Measurements from ENCODE around the gene AQP9. TPM values are rescaled to one million over a fixed set of nuclear protein-coding genes. Genes with fewer than 3 reads are reported as not detected.

The AQP9 gene
- polyA plus RNA-seq, 2 of the 4 experiments (the other 2 are of a cell fraction) = not detected

DNA sequence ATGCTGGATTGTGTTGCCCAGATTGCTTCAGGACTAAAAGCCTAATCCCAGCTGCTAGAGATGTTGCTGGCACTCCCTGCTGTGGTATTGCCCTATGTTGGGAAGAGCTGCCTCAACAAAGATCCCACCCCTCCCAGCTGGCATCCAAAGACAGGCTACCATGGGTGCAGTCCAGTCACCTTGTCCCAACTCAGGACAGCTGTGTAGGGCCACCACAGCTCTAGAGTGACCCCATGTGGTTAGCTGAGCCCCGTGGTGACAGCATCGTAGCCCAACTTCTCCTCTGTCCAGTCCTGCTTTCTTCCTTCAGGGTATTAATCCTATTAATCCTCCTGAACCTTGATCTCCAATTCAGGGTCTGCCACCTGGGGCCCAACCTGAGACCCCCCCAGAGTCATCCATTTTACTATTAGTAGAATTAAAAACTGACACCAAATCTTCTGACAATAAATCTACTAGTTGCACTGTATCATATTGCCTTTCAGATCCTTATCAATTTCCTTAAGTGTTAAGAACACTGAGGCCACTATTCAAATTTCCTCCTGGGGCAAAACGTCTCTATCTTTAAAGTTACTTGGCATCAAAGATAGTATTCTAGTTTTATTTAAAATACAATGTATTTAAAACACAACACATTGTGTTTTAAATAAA lies 83.5 kb downstream of the AQP9 start:
- no peak overlapping the region for H3K27ac ChIP-seq
- 2% methylated on average over 3 of the region's 3 CpGs for WGBS (ENCODE audit: missing lambda C conversion rate)
- H3K4me1 ChIP-seq = no peaks in the 10 kb centered on the region
- POLR2A ChIA-PET = no interaction called here
- no peak overlapping the region for H3K4me2 ChIP-seq
- no peak for FAIRE-seq
- peak; percentile 93 to 97 for ATAC-seq
- peak; percentile 53 to 72 for DNase-seq (ENCODE audit: low read depth in 1 of 2, low spot score in 1 of 2)
- peaks cover 8% of the 10 kb centered on the region; the same call in 1 of the 3 replicates for H3K9me3 ChIP-seq
- H3K4me3 ChIP-seq = no peak overlapping the region
- TF ChIP-seq KDM1A (IDR thresholded peaks at IDR 0.05; ENCODE audit: low read depth) (no peak), EHF (CRISPR knock-in tag; IDR thresholded peaks at IDR 0.05) (no peak), CTCF (IDR thresholded peaks at IDR 0.05) (peak; percentile 55), RAD21 (conservative IDR thresholded peaks at IDR 0.05 in 1 of 2, IDR thresholded peaks at IDR 0.05 in 1 of 2) (peak; percentile 58 to 76; a peak in 4 of 5 replicates), HOXA7 (CRISPR knock-in tag; IDR thresholded peaks at IDR 0.05) (no peak), ZNF302 (CRISPR knock-in tag; IDR thresholded peaks at IDR 0.05) (no peak), NPAS2 (CRISPR knock-in tag; IDR thresholded peaks at IDR 0.05; ENCODE audit: borderline replicate concordance) (no peak), SMC3 (IDR thresholded peaks at IDR 0.05) (peak; percentile 29; the same call in 1 of the 3 replicates)
- CTCF ChIA-PET = interaction anchor here (0.6 to 4.3 kb wide), 10 partner anchors 10 to 1307 kb away, joined by 3 to 40 read pairs (median 4); no protein-coding TSS in a partner anchor

DNA sequence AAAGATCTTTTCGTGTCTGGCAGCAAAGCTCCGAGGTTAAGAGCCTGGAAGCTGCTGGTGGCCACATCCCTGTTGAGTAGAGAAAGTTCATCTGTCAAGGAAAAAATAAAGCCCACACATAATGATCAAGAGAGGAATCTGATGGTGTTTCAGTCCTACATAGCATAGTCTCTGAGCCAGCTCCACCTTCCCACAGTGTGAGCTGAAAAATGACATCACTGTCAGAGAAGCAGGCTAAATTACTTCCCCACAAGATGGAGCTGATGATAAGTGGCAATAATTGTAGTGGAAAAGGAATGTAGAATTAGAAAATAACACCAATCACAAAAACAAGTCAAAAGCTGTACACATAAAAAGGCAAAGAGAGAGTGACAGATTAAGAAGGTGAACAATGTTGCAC lies 84.5 kb downstream of the AQP9 start:
- ATAC-seq (0 out of 6 replicates have a peak, but pooled peaks of 1 of the 2 experiments have one; percentile 45), FAIRE-seq (no peak)
- H3K4me1 ChIP-seq = no peaks in the 10 kb centered on the region

DNA sequence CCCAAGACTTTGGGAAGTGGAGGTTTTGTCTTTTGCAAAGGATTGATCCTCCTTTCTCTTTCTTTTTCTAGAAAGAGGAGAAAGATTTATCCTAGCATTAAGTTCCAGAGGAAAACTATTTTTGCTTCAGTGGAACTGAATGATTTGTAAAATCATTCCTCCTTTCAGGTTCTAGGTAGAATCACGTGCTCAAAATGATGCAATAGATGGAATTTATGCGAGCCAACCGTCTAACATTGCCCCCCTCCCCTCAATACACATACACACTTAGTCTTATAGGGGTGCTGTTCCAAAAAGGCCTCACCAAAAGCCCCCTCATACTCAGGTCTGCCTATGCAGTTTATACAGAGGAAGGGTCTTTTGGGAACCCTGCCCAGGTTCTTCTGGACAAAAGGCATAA lies 85.3 kb downstream of the AQP9 start:
- DNase-seq (ENCODE audit: low read depth in 1 of 2, low spot score in 1 of 2) (no peak), ATAC-seq (no peak), FAIRE-seq (no peak)
- WGBS (ENCODE audit: missing lambda C conversion rate) = 65% methylated on average over 3 of the region's 3 CpGs
- H3K4me2 ChIP-seq = no peak overlapping the region
- CTCF ChIA-PET = interaction anchor here (0.6 to 4.3 kb wide), 9 partner anchors 8 to 1306 kb away, joined by 3 to 40 read pairs (median 4); no protein-coding TSS in a partner anchor
- no peak for TF ChIP-seq HOXB13 (CRISPR knock-in tag; IDR thresholded peaks at IDR 0.05; ENCODE audit: low read depth)
- TF ChIP-seq EP300 (IDR thresholded peaks at IDR 0.05) = no peak
- no peak for TF ChIP-seq PBX3 (IDR thresholded peaks at IDR 0.05)
- no peak overlapping the region for H3K4me3 ChIP-seq
- peaks cover 6% of the 10 kb centered on the region for H3K4me1 ChIP-seq
- H3K9me3 ChIP-seq = peaks cover 8% of the 10 kb centered on the region; the same call in 1 of the 3 replicates
- no peak overlapping the region for H3K27ac ChIP-seq
- POLR2A ChIA-PET = no interaction called here

More for the DNA sequence above, 84.5 kb downstream of the AQP9 start:
- Histone ChIP-seq H3K9me3 (peaks cover 8% of the 10 kb centered on the region; the same call in 1 of the 3 replicates), H3K4me3 (no peak overlapping the region), H3K4me2 (no peak overlapping the region), H3K27ac (no peak overlapping the region)
- DNase-seq (ENCODE audit: low read depth in 1 of 2, low spot score in 1 of 2) = no peak
- 80% methylated on average over 2 of the region's 2 CpGs for WGBS (ENCODE audit: missing lambda C conversion rate)
- TF ChIP-seq POLR2A (IDR thresholded peaks at IDR 0.05; ENCODE audit: low read length) (no peak), RAD21 (conservative IDR thresholded peaks at IDR 0.05 in 1 of 2, IDR thresholded peaks at IDR 0.05 in 1 of 2) (peak in 1 of 2 experiments; percentile 21; a peak in 2 of 5 replicates)
- ChIA-PET CTCF (interaction anchor here (0.6 to 4.3 kb wide), 10 partner anchors 9 to 1306 kb away, joined by 3 to 40 read pairs (median 4); no protein-coding TSS in a partner anchor), POLR2A (no interaction called here)

GRCh38 chr15:58224068-58224467 lies 85.9 kb downstream of the AQP9 start:
- Histone ChIP-seq H3K27ac (no peak overlapping the region), H3K4me3 (no peak overlapping the region), H3K9me3 (peaks cover 8% of the 10 kb centered on the region; the same call in 1 of the 3 replicates), H3K4me1 (peaks cover 12% of the 10 kb centered on the region), H3K4me2 (no peak overlapping the region)
- WGBS (ENCODE audit: missing lambda C conversion rate) = 93% methylated on average over 2 of the region's 2 CpGs
- no peak for TF ChIP-seq CBX2 (IDR thresholded peaks at IDR 0.05; ENCODE audit: borderline replicate concordance, low read depth)
- TF ChIP-seq, protein P1, sequence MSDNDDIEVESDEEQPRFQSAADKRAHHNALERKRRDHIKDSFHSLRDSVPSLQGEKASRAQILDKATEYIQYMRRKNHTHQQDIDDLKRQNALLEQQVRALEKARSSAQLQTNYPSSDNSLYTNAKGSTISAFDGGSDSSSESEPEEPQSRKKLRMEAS (IDR thresholded peaks at IDR 0.05) = no peak
- TF ChIP-seq CBX8 (IDR thresholded peaks at IDR 0.05) = no peak
- TF ChIP-seq BHLHE40 (IDR thresholded peaks at IDR 0.05; ENCODE audit: low read depth, low read length) = no peak
- CTCF ChIA-PET = interaction anchor here (0.7 to 4.3 kb wide), 7 partner anchors 8 to 1305 kb away, joined by 3 to 40 read pairs (median 3); no protein-coding TSS in a partner anchor
- no peak for ATAC-seq
- no peak for DNase-seq (ENCODE audit: low read depth in 1 of 2, low spot score in 1 of 2)
- FAIRE-seq = no peak
- POLR2A ChIA-PET = no interaction called here
